Aorta (tissue), 5 donors: ENCODE results near the gene ASCL4. TPM values are rescaled to one million over a fixed set of nuclear protein-coding genes. Genes with fewer than 3 reads are reported as not detected.

ENCODE experiments used
- ATAC-seq: fragments of 200-7000 bp; cut with Tn5 transposase; one replicate; pipeline ENCODE4 v1.9.1; 2022; ENCODE audit warnings: moderate library complexity; ENCODE audit not compliant: low FRiP score
- DNase-seq, 2 donors: peaks; one replicate each; pipeline ENCODE4 v3.0.0-alpha.2; 2020
- H3K27ac ChIP-seq, 2 donors: one replicate each; pipeline ENCODE4 v1.5.1; 2013; ENCODE audit warnings: low read length in 2 of 2, mild to moderate bottlenecking in 2 of 2, moderate library complexity in 2 of 2, control low read depth in 1 of 2, inconsistent platforms in 1 of 2, low read depth in 1 of 2
- H3K27me3 ChIP-seq, 2 donors: one replicate each; pipeline ENCODE4 v1.6.1; 2013; ENCODE audit warnings: control low read depth in 1 of 2, low read length in 1 of 2, mild to moderate bottlenecking in 1 of 2, moderate library complexity in 1 of 2; ENCODE audit not compliant: insufficient read depth in 2 of 2, control insufficient read depth in 1 of 2
- H3K36me3 ChIP-seq, 2 donors: one replicate each; pipeline ENCODE4 v1.6.1; 2013; ENCODE audit warnings: control low read depth in 1 of 2, low read length in 1 of 2, mild to moderate bottlenecking in 1 of 2; ENCODE audit not compliant: insufficient read depth in 2 of 2, control insufficient read depth in 1 of 2
- H3K4me1 ChIP-seq, 2 donors: one replicate each; pipeline ENCODE4 v1.6.1; 2013; ENCODE audit warnings: low read length in 2 of 2, control low read depth in 1 of 2, mild to moderate bottlenecking in 1 of 2, moderate library complexity in 1 of 2; ENCODE audit not compliant: insufficient read depth in 2 of 2, control insufficient read depth in 1 of 2
- H3K4me3 ChIP-seq, 2 donors: one replicate each; pipeline ENCODE4 v1.5.1; 2013; ENCODE audit warnings: low read length in 2 of 2, control low read depth in 1 of 2, mild to moderate bottlenecking in 1 of 2
- H3K9me3 ChIP-seq: one replicate; pipeline ENCODE4 v1.6.1; 2013; ENCODE audit warnings: mild to moderate bottlenecking, low read length; ENCODE audit not compliant: control insufficient read depth
- WGBS, 2 donors: extraction: QIAGEN DNeasy Blood & Tissue Kit; methylation state at CpG; one replicate each; pipeline ENCODE4 v1.1.7; 2013; 5-methylcytosine and 5-hydroxymethylcytosine counted together
- intact Hi-C, 2 donors: fragments of 100-400 bp; cut with DNase I; formaldehyde crosslinking; loops; one replicate each; pipeline versions ENCODE4 v1.14.2 to v1.15.0; 2022
- polyA plus RNA-seq, 2 donors: library from polyadenylated mRNA; stranded (reverse); fragments of 200-250 nt; gene quantifications; one replicate each; pipeline ENCODE4 v1.2.3, GENCODE V29; 2013
- total RNA-seq, 2 donors: library from RNA; stranded (reverse); fragmentation: NEBNext Ultra II Directional; extraction: Animal tissue kit (Norgen Biotek cat#: 25700); gene quantifications; one replicate each; pipeline ENCODE4 v1.2.1, GENCODE V29; 2021
- donor health status: healthy with polysubstance abuse.
- donor health status: Bipolar disorder and iron deficiency.
- donor health status: DM: no; HTN: no; CAD: no.
- donor health status: DM: no; HTN: no; CAD: no.
- donor health status: DM: yes; HTN: yes; CAD: no.

ASCL4 gene
- total and polyA plus RNA-seq, 4 donors: not detected

- intact Hi-C loops: no loop called here
- Histone ChIP-seq H3K9me3 (peaks cover 2% of the 10 kb centered on the region), H3K27ac (no peak overlapping the region), H3K27me3 (peaks cover 0 to 2% of the 10 kb centered on the region in 2 donors), H3K4me1 (no peaks in the 10 kb centered on the region), H3K4me3 (no peak overlapping the region), H3K36me3 (no peaks in the 10 kb centered on the region)
- no peak for ATAC-seq
- no peak for DNase-seq
- WGBS, 2 donors: 75 to 83% methylated on average over 6 of the region's 6 CpGs
Measured at GRCh38 chr12:107783406-107784376, 9.2 kb downstream of the ASCL4 start.

GRCh38 chr12:107788281-107788680 lies 13.8 kb downstream of the ASCL4 start:
- no peak overlapping the region for H3K27ac ChIP-seq
- no peak overlapping the region for H3K4me3 ChIP-seq
- H3K4me1 ChIP-seq: no peaks in the 10 kb centered on the region
- H3K27me3 ChIP-seq: no peaks in the 10 kb centered on the region
- intact Hi-C loops: no loop called here
- DNase-seq (no peak), ATAC-seq (no peak)
- 76 to 84% methylated on average over 2 of the region's 2 CpGs for WGBS, 2 donors
- H3K36me3 ChIP-seq: no peaks in the 10 kb centered on the region
- H3K9me3 ChIP-seq: no peaks in the 10 kb centered on the region

GRCh38 chr12:107788690-107789458 lies 14.4 kb downstream of the ASCL4 start:
- Histone ChIP-seq H3K4me3 (no peak overlapping the region), H3K27ac (no peak overlapping the region), H3K27me3 (no peaks in the 10 kb centered on the region), H3K9me3 (no peaks in the 10 kb centered on the region), H3K4me1 (no peaks in the 10 kb centered on the region), H3K36me3 (no peaks in the 10 kb centered on the region)
- ATAC-seq (no peak), DNase-seq (no peak)
- 78% methylated on average over 17 of the region's 17 CpGs for WGBS, 2 donors
- intact Hi-C loops: no loop called here

GRCh38 chr12:107791465-107792089 lies 17.1 kb downstream of the ASCL4 start:
- H3K4me3 ChIP-seq: no peak overlapping the region
- DNase-seq (no peak), ATAC-seq (no peak)
- no peaks in the 10 kb centered on the region for H3K27me3 ChIP-seq
- H3K9me3 ChIP-seq: no peaks in the 10 kb centered on the region
- WGBS, 2 donors: 69 to 80% methylated on average over 1 of the region's 1 CpG
- intact Hi-C loops: no loop called here
- no peak overlapping the region for H3K27ac ChIP-seq
- H3K4me1 ChIP-seq: no peaks in the 10 kb centered on the region
- H3K36me3 ChIP-seq: no peaks in the 10 kb centered on the region

GRCh38 chr12:107794451-107794850 lies 19.9 kb downstream of the ASCL4 start:
- no peaks in the 10 kb centered on the region for H3K36me3 ChIP-seq
- 56 to 61% methylated on average over 3 of the region's 3 CpGs for WGBS, 2 donors
- no peaks in the 10 kb centered on the region for H3K27me3 ChIP-seq
- H3K4me1 ChIP-seq: no peaks in the 10 kb centered on the region
- intact Hi-C loops: no loop called here
- H3K4me3 ChIP-seq: no peak overlapping the region
- H3K27ac ChIP-seq: no peak overlapping the region
- DNase-seq: no peak
- no peak for ATAC-seq
- H3K9me3 ChIP-seq: no peaks in the 10 kb centered on the region

GRCh38 chr12:107798580-107798979 lies 24.1 kb downstream of the ASCL4 start:
- no peak for DNase-seq
- 47 to 57% methylated on average over 3 of the region's 3 CpGs for WGBS, 2 donors
- Histone ChIP-seq H3K9me3 (no peaks in the 10 kb centered on the region), H3K4me3 (no peak overlapping the region), H3K27me3 (no peaks in the 10 kb centered on the region), H3K4me1 (no peaks in the 10 kb centered on the region), H3K36me3 (no peaks in the 10 kb centered on the region), H3K27ac (no peak overlapping the region)
- no peak for ATAC-seq
- intact Hi-C loops: no loop called here

GRCh38 chr12:107801150-107801549 lies 26.6 kb downstream of the ASCL4 start:
- no peaks in the 10 kb centered on the region for H3K36me3 ChIP-seq
- intact Hi-C loops: no loop called here
- H3K27ac ChIP-seq: no peak overlapping the region
- ATAC-seq: no peak
- H3K9me3 ChIP-seq: no peaks in the 10 kb centered on the region
- no peaks in the 10 kb centered on the region for H3K4me1 ChIP-seq
- DNase-seq: no peak
- H3K27me3 ChIP-seq: no peaks in the 10 kb centered on the region
- no peak overlapping the region for H3K4me3 ChIP-seq

GRCh38 chr12:107803092-107803491 lies 28.6 kb downstream of the ASCL4 start:
- H3K4me3 ChIP-seq: no peak overlapping the region
- H3K4me1 ChIP-seq: no peaks in the 10 kb centered on the region
- H3K27me3 ChIP-seq: no peaks in the 10 kb centered on the region
- no peak for DNase-seq
- no peaks in the 10 kb centered on the region for H3K9me3 ChIP-seq
- intact Hi-C loops: no loop called here
- ATAC-seq: no peak
- no peaks in the 10 kb centered on the region for H3K36me3 ChIP-seq
- WGBS, 2 donors: 16 to 21% methylated on average over 3 of the region's 3 CpGs
- no peak overlapping the region for H3K27ac ChIP-seq
